Body of pancreas (tissue), 4 donors: Measurements from ENCODE around the gene LPIN2.

Experiments
- CTCF ChIP-seq, 7 experiments: fragments of 450-650 bp in 4 of 7; fragments of 200-600 bp in 3 of 7; sonication (generic) in 3 of 7; IDR thresholded peaks; one replicate each; pipeline ENCODE4 v1.5.1; 2016 to 2019; ENCODE audit warnings: antibody characterized with exemption in 7 of 7
- POLR2A ChIP-seq, 3 donors: fragments of 450-650 bp; IDR thresholded peaks; one replicate each; pipeline ENCODE4 v1.6.1; 2016; ENCODE audit warnings: antibody characterized with exemption in 3 of 3, mild to moderate bottlenecking in 2 of 3

- TF ChIP-seq CTCF (IDR thresholded peaks at IDR 0.05) = no peak
- TF ChIP-seq POLR2A (IDR thresholded peaks at IDR 0.05) = no peak
Measured at GRCh38 chr18:3015851-3016250, 2.9 kb upstream of the LPIN2 start.
